ENCODE results near the gene HPD. TPM values are rescaled to one million over a fixed set of nuclear protein-coding genes. Genes with fewer than 3 reads are reported as not detected.

Gene HPD
- total RNA-seq, 1 experiment from 2014 or later: 0.39 TPM

GRCh38 chr12:121802485-121802842 is 56.2 kb downstream of the HPD start (continued):
- no peak for TF ChIP-seq ZNF317 (CRISPR knock-in tag; IDR thresholded peaks at IDR 0.05; ENCODE audit: borderline replicate concordance, low read depth)

DNA sequence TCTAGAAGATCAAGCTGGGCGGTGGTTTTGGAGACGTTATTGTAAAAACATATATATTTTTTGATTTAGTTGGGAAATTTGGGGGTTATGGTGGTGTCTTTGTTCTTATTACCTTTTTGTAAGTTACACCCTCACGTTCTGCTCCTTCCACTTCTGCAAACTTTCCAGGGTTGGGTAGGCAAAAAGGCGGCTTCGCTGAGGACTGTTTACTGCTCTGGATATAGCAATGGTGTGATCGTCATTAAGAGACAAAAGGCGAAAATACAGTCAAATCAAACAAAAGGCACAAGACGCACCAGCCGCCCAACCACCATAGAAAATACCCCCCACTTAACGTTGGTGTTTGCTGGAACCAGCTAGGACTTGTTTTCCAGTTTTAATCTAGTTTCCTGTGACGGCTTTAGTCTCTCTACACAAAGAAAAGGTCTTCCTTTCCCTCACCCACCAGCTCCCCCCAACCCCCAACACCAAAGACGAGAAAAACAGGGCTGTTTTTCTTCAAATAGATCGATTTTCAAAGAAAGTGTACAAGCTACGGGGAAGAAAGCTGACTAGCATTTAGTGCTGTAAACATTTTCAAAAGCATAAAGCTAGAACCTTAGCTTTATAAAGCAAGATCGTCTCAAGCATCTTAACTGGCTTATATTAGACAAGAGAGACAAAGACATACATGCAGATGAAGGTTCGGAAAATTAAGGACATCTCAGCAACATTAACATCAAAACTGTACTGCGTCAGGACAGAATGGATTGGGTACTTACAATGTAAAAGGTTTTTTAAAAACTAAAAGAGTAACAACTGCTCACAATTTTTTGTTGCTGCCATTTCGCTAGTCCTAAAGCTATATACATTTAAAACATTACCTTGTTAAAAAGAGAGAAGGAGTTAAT is 56.8 kb downstream of the HPD start:
- Mint-ChIP-seq H3K4me3 (peak overlapping the region; percentile 79), H3K27me3 (ENCODE audit: low read depth) (no peaks in the 10 kb centered on the region), H3K27ac (peak overlapping the region; percentile 100), H3K4me1 (peaks cover 46% of the 10 kb centered on the region), H3K9me3 (no peaks in the 10 kb centered on the region), H3K36me3 (peaks cover 11% of the 10 kb centered on the region)
- no peak for TF ChIP-seq FOXP1 (CRISPR knock-in tag; IDR thresholded peaks at IDR 0.05; ENCODE audit: borderline replicate concordance)
- peak; percentile 42; the same call in 1 of the 2 replicates for TF ChIP-seq CDX4 (CRISPR knock-in tag; IDR thresholded peaks at IDR 0.05; ENCODE audit: borderline replicate concordance)
- peak; percentile 42; the same call in 1 of the 2 replicates for TF ChIP-seq ZNF671 (CRISPR knock-in tag; IDR thresholded peaks at IDR 0.05)
- ChIA-PET CTCF (interaction anchor here (0.9 to 12.5 kb wide), 6 partner anchors 4 to 323 kb away, joined by 3 to 532 read pairs (median 6); partner anchors contain the start of genes CFAP251, PSMD9, RHOF and SETD1B), POLR2A (interaction anchor here (0.6 to 11.7 kb wide), 9 partner anchors 7 to 229 kb away, joined by 3 to 161 read pairs (median 5); partner anchors contain the start of genes PSMD9 and RHOF)
- ATAC-seq (no peak), DNase-seq (ENCODE audit: low spot score) (no peak)

GRCh38 chr12:121800694-121801594 is 57.7 kb downstream of the HPD start:
- ATAC-seq (no peak), DNase-seq (ENCODE audit: low spot score) (peak; percentile 73)
- H3K9me3 Mint-ChIP-seq: no peaks in the 10 kb centered on the region
- no peaks in the 10 kb centered on the region for H3K27me3 Mint-ChIP-seq (ENCODE audit: low read depth)
- H3K4me3 Mint-ChIP-seq: peak overlapping the region; percentile 79
- TF ChIP-seq FOXP4 (CRISPR knock-in tag; IDR thresholded peaks at IDR 0.05) (no peak), NFE2L1 (CRISPR knock-in tag; IDR thresholded peaks at IDR 0.05) (peak; percentile 97), NR1H2 (CRISPR knock-in tag; IDR thresholded peaks at IDR 0.05) (no peak), MYBL2 (CRISPR knock-in tag; IDR thresholded peaks at IDR 0.05) (0 out of 2 replicates have a peak, but pooled peaks have one; percentile 42), NFYB (CRISPR knock-in tag; conservative IDR thresholded peaks at IDR 0.05; ENCODE audit: low read depth) (no peak), IRF1 (CRISPR knock-in tag; IDR thresholded peaks at IDR 0.05) (peak; percentile 45; the same call in 1 of the 2 replicates), RORB (CRISPR knock-in tag; IDR thresholded peaks at IDR 0.05) (no peak), ZNF219 (CRISPR knock-in tag; IDR thresholded peaks at IDR 0.05; ENCODE audit: borderline replicate concordance) (no peak), ZNF671 (CRISPR knock-in tag; IDR thresholded peaks at IDR 0.05) (peak; percentile 51; the same call in 1 of the 2 replicates), GABPB1 (CRISPR knock-in tag; IDR thresholded peaks at IDR 0.05) (no peak), ESRRA (CRISPR knock-in tag; IDR thresholded peaks at IDR 0.05; ENCODE audit: borderline replicate concordance) (peak; percentile 17; the same call in 1 of the 2 replicates)
- TF ChIP-seq, protein P1, sequence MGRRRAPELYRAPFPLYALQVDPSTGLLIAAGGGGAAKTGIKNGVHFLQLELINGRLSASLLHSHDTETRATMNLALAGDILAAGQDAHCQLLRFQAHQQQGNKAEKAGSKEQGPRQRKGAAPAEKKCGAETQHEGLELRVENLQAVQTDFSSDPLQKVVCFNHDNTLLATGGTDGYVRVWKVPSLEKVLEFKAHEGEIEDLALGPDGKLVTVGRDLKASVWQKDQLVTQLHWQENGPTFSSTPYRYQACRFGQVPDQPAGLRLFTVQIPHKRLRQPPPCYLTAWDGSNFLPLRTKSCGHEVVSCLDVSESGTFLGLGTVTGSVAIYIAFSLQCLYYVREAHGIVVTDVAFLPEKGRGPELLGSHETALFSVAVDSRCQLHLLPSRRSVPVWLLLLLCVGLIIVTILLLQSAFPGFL (CRISPR knock-in tag; IDR thresholded peaks at IDR 0.05; ENCODE audit: borderline replicate concordance): peak; percentile 20; the same call in 1 of the 2 replicates
- TF ChIP-seq, protein P2, sequence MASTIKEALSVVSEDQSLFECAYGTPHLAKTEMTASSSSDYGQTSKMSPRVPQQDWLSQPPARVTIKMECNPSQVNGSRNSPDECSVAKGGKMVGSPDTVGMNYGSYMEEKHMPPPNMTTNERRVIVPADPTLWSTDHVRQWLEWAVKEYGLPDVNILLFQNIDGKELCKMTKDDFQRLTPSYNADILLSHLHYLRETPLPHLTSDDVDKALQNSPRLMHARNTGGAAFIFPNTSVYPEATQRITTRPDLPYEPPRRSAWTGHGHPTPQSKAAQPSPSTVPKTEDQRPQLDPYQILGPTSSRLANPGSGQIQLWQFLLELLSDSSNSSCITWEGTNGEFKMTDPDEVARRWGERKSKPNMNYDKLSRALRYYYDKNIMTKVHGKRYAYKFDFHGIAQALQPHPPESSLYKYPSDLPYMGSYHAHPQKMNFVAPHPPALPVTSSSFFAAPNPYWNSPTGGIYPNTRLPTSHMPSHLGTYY (CRISPR knock-in tag; IDR thresholded peaks at IDR 0.05): 0 out of 2 replicates have a peak, but pooled peaks have one; percentile 14
- ChIA-PET POLR2A (interaction anchor here (0.6 to 11.7 kb wide), 7 partner anchors 7 to 224 kb away, joined by 3 to 161 read pairs (median 5); partner anchors contain the start of gene RHOF), CTCF (interaction anchor here (0.9 to 12.5 kb wide), 4 partner anchors 6 to 118 kb away, joined by 3 to 532 read pairs (median 6); partner anchors contain the start of genes CFAP251, PSMD9 and SETD1B)
- H3K4me1 Mint-ChIP-seq: peaks cover 41% of the 10 kb centered on the region
- H3K27ac Mint-ChIP-seq: peak overlapping the region; percentile 100
- H3K36me3 Mint-ChIP-seq: peaks cover 11% of the 10 kb centered on the region
